Activated naive CD8-positive, alpha-beta T cell treated with anti-CD3 and anti-CD28 coated beads for 36 hours (primary cell): ENCODE data around the gene TBC1D22A. TPM values are rescaled to one million over a fixed set of nuclear protein-coding genes. Genes with fewer than 3 reads are reported as not detected.

Experiments used
- DNase-seq: peaks from one replicate; pipeline ENCODE4 v3.0.0; 2021
- H3K27ac Mint-ChIP-seq: one replicate; pipeline ENCODE4 v1.8.0; 2022; ENCODE audit warnings: mild to moderate bottlenecking, moderate library complexity, mixed read lengths
- H3K27me3 Mint-ChIP-seq: one replicate; pipeline ENCODE4 v1.8.0; 2022; ENCODE audit warnings: mild to moderate bottlenecking, mixed read lengths
- H3K36me3 Mint-ChIP-seq: one replicate; pipeline ENCODE4 v1.8.0; 2021; ENCODE audit warnings: mild to moderate bottlenecking, mixed read lengths
- H3K4me1 Mint-ChIP-seq: one replicate; pipeline ENCODE4 v1.8.0; 2021; ENCODE audit warnings: mixed read lengths
- H3K4me3 Mint-ChIP-seq: one replicate; pipeline ENCODE4 v1.8.0; 2022; ENCODE audit warnings: mild to moderate bottlenecking, moderate library complexity, mixed read lengths
- H3K9me3 Mint-ChIP-seq: one replicate; pipeline ENCODE4 v1.8.0; 2022; ENCODE audit warnings: mixed read lengths
- total RNA-seq, 2 experiments: library from RNA; stranded (reverse); gene quantifications; one replicate each; pipeline ENCODE4 v1.2.3, GENCODE V29; 2021

The TBC1D22A gene
- total RNA-seq, 2 experiments from 2014 or later = 42.1 to 42.4 TPM

DNA sequence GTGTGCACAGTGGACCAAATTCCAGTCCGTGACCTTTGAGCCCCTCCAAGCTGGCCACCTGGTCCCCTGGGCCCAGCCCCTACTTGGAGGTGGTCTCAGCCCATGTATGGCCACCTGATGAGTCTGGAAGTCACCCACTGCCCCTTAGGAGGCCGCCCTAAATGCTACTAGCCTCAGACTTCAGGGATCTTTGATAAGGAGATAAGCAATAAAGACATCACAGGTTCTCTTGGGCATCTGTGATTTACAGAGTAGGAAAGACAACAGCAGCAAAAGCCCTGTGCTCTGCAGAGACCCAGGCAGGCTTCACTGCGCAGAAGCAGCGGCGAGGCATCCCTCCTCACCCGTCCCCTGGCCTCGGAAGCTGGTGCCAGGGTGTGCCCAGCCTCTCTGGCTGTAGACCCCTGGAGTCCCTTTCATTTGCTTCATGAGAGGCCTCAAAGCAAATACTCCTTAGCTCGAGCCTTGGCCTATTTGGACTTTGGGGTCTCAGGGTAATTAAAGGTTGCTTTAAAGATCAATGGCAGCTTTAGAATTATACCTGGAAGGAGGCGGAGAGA lies 360.1 kb downstream of the TBC1D22A start:
- no peak for DNase-seq
- Mint-ChIP-seq H3K9me3 (no peaks in the 10 kb centered on the region), H3K4me3 (no peak overlapping the region), H3K4me1 (peaks cover 8% of the 10 kb centered on the region), H3K27me3 (no peaks in the 10 kb centered on the region), H3K36me3 (peaks cover 2% of the 10 kb centered on the region), H3K27ac (no peak overlapping the region)

DNA sequence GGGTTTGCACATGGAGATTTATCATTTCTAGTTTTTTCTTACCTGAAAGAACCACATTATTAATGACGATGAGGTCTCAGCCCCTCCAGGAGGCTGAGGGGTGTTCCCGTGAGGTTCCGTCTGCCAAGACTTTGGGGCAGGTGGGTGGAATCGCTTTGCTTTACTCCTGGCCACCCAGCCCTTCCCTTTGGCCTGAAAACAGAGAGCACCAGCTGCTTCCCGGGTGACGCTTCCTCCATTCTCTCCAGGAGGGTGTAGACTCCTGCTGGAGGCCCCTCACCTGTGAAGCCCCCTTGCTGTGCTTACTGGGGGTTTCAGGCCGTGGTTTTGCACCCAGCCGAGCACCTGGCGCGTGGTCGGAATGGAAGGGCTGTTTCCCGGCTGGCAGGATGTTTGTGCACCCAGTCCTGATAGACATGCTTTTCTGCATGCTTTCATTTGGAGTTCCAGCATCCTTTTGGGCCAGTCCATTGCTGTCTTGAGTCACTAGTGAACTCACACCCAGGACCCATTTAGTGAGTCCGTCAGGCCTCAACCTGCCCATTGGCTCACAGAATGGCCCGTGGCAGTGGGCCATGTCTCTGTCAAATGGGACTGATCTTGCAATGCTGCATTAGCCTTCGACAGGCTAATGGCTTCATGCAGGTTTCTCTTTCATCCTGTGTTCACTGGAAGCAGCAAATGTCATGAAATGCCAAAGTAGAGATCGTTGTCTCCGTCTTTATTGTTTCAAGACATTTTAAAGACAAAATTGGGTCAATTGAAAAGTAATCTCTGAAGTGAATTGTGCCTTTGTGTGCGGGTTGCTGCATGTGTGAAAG lies 360.8 kb downstream of the TBC1D22A start:
- H3K4me3 Mint-ChIP-seq = no peak overlapping the region
- no peak for DNase-seq
- H3K4me1 Mint-ChIP-seq = peaks cover 8% of the 10 kb centered on the region
- peaks cover 2% of the 10 kb centered on the region for H3K36me3 Mint-ChIP-seq
- H3K27ac Mint-ChIP-seq = peak overlapping the region; percentile 64
- no peaks in the 10 kb centered on the region for H3K9me3 Mint-ChIP-seq
- no peaks in the 10 kb centered on the region for H3K27me3 Mint-ChIP-seq

DNA sequence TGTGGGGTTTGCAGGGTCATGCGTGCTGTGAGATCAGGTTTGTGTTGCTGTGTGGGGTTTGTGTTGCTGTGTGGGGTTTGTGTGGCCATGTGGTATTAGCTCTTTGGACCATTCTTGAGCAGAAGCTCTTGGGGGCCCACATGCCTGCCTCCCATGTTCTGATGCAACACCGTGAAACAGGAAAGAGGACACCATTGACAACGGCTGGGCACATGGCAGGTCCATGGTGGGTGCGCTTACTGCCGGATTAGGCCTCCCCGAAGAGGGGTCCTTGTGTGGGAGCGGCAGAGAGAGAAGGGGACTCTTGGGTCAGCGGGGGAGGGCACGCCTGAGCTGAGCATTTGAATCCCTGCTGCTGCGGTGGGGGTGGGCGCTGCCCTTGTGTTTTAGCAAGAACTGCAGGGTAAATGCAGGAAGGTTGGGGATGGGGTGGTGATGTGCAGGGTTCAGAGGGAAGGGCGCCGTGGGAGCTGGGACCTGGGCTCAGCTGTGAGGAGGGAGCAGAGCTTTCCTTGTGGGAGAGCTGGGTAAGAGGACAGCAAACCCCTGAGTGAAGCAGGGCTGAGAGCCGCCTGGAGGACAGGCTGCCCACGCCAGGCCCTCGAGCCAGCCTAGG lies 361.5 kb downstream of the TBC1D22A start:
- Mint-ChIP-seq H3K27me3 (no peaks in the 10 kb centered on the region), H3K9me3 (no peaks in the 10 kb centered on the region), H3K4me1 (peaks cover 8% of the 10 kb centered on the region), H3K4me3 (no peak overlapping the region), H3K36me3 (peaks cover 2% of the 10 kb centered on the region), H3K27ac (peak overlapping the region; percentile 64)
- no peak for DNase-seq

DNA sequence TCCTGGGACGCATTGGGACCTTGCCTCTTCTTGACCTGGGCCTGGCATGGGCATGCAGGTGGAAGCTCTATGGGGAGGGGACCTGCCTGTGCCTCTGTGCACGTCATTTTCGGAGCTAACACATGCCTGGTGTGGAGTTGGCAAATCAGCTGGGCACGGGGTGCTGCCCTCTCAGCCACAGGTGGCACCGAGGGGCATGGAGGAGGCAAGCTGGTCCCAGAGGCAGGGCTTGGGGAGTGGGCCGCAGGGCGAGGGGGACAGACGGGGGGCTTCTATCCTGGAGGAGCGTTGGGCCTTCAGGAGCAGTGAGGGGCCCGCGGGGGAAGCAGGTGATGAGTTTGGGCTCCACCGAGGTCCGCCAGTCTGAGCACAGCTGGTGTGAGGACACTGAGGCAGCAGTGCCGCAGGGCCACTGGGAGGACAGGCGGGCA lies 362.0 kb downstream of the TBC1D22A start:
- Mint-ChIP-seq H3K9me3 (no peaks in the 10 kb centered on the region), H3K27me3 (no peaks in the 10 kb centered on the region), H3K27ac (no peak overlapping the region), H3K36me3 (peaks cover 2% of the 10 kb centered on the region), H3K4me1 (peaks cover 8% of the 10 kb centered on the region), H3K4me3 (no peak overlapping the region)
- DNase-seq = no peak

GRCh38 chr22:47124961-47125360 lies 362.5 kb downstream of the TBC1D22A start:
- Mint-ChIP-seq H3K27ac (no peak overlapping the region), H3K4me3 (no peak overlapping the region), H3K9me3 (no peaks in the 10 kb centered on the region), H3K4me1 (peaks cover 11% of the 10 kb centered on the region), H3K36me3 (peaks cover 2% of the 10 kb centered on the region), H3K27me3 (no peaks in the 10 kb centered on the region)
- DNase-seq = no peak

GRCh38 chr22:47125603-47126002 lies 363.2 kb downstream of the TBC1D22A start:
- no peak for DNase-seq
- peaks cover 11% of the 10 kb centered on the region for H3K4me1 Mint-ChIP-seq
- no peaks in the 10 kb centered on the region for H3K9me3 Mint-ChIP-seq
- H3K36me3 Mint-ChIP-seq = peaks cover 2% of the 10 kb centered on the region
- no peaks in the 10 kb centered on the region for H3K27me3 Mint-ChIP-seq
- no peak overlapping the region for H3K27ac Mint-ChIP-seq
- H3K4me3 Mint-ChIP-seq = no peak overlapping the region

DNA sequence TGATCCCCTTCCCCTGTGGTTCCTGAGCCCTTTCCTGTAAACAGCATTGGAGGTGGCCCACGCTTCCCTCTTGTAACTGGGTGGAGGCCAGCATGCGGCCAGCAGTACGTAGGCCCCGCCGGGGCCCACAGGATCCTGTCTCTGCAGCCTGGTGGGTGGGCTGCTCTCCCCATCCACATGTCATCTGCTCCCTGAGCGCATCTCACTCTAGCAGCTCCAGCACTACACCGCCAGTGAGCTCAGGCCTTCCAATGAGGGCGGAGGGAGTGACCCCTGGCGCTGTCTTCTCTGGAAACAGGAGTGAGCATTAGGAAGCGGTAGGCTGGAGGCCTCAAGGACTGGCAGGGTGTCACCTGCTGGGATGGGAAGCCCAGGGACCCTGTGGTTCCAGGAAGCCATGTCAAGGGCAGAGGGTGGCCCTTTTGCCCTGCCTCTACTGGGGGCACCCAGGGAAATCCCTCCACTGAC lies 363.9 kb downstream of the TBC1D22A start:
- H3K27me3 Mint-ChIP-seq = no peaks in the 10 kb centered on the region
- H3K9me3 Mint-ChIP-seq = no peaks in the 10 kb centered on the region
- H3K27ac Mint-ChIP-seq = no peak overlapping the region
- H3K36me3 Mint-ChIP-seq = peaks cover 2% of the 10 kb centered on the region
- no peak for DNase-seq
- H3K4me3 Mint-ChIP-seq = no peak overlapping the region
- H3K4me1 Mint-ChIP-seq = peaks cover 11% of the 10 kb centered on the region

DNA sequence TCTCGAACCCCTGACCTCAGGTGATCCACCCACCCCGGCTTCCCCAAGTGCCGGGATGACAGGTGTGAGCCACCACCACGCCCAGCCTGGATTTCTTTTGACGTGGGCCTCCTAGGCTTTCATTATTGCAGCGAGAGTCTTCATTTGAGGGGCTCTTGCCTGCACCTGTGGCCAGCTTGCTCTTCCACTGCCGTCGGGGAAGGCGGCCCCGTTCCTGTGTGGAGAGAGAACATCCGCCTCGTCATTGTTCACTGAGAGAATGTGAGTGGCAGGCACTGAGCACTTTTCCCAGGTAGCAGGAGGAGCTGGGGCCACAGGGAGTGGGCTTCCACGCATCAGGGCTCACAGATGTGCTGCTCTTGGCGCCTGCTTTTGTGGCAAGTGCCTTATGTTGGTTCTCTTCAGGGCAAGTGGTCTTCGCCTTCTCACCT lies 365.0 kb downstream of the TBC1D22A start:
- DNase-seq = no peak
- Mint-ChIP-seq H3K27me3 (no peaks in the 10 kb centered on the region), H3K4me3 (no peak overlapping the region), H3K9me3 (no peaks in the 10 kb centered on the region), H3K36me3 (peaks cover 2% of the 10 kb centered on the region), H3K4me1 (peaks cover 11% of the 10 kb centered on the region), H3K27ac (no peak overlapping the region)

DNA sequence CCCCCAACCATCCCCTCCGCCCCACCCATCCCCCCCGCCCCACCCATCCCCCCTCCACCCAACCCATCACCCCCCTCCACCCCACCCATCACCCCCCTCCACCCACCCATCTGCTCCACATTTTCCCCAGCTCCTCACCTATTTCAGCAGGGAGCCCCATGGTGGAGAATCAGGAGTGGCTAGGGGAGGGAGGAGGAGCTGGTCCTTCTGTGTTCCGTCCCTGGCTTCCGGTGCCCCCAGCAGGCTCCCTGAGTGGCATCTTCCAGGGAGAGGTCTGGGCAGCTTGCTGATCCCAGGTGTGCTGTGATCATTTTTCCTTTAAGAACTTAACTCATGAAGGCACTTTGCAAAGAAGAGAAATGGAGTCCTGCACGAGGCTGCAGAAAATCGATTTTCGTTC lies 365.8 kb downstream of the TBC1D22A start:
- no peak for DNase-seq
- Mint-ChIP-seq H3K27ac (no peak overlapping the region), H3K9me3 (no peaks in the 10 kb centered on the region), H3K4me1 (peaks cover 11% of the 10 kb centered on the region), H3K4me3 (no peak overlapping the region), H3K36me3 (peaks cover 2% of the 10 kb centered on the region), H3K27me3 (no peaks in the 10 kb centered on the region)

- H3K27me3 Mint-ChIP-seq = no peaks in the 10 kb centered on the region
- H3K4me1 Mint-ChIP-seq = peaks cover 7% of the 10 kb centered on the region
- no peak overlapping the region for H3K4me3 Mint-ChIP-seq
- H3K9me3 Mint-ChIP-seq = no peaks in the 10 kb centered on the region
- peak overlapping the region; percentile 31 for H3K27ac Mint-ChIP-seq
- H3K36me3 Mint-ChIP-seq = peaks cover under 1% of the 10 kb centered on the region
- DNase-seq = no peak
Observed at GRCh38 chr22:47128622-47129215, 366.3 kb downstream of the TBC1D22A start.

- no peak overlapping the region for H3K4me3 Mint-ChIP-seq
- peaks cover 6% of the 10 kb centered on the region for H3K4me1 Mint-ChIP-seq
- H3K9me3 Mint-ChIP-seq = no peaks in the 10 kb centered on the region
- H3K27me3 Mint-ChIP-seq = no peaks in the 10 kb centered on the region
- no peaks in the 10 kb centered on the region for H3K36me3 Mint-ChIP-seq
- no peak for DNase-seq
- H3K27ac Mint-ChIP-seq = peak overlapping the region; percentile 60
Observed at GRCh38 chr22:47129902-47130635, 367.6 kb downstream of the TBC1D22A start.

- Mint-ChIP-seq H3K27ac (no peak overlapping the region), H3K4me3 (no peak overlapping the region), H3K27me3 (no peaks in the 10 kb centered on the region), H3K9me3 (no peaks in the 10 kb centered on the region), H3K4me1 (peaks cover 3% of the 10 kb centered on the region), H3K36me3 (no peaks in the 10 kb centered on the region)
- DNase-seq = no peak
Observed at GRCh38 chr22:47130883-47131631, 368.6 kb downstream of the TBC1D22A start.

DNA sequence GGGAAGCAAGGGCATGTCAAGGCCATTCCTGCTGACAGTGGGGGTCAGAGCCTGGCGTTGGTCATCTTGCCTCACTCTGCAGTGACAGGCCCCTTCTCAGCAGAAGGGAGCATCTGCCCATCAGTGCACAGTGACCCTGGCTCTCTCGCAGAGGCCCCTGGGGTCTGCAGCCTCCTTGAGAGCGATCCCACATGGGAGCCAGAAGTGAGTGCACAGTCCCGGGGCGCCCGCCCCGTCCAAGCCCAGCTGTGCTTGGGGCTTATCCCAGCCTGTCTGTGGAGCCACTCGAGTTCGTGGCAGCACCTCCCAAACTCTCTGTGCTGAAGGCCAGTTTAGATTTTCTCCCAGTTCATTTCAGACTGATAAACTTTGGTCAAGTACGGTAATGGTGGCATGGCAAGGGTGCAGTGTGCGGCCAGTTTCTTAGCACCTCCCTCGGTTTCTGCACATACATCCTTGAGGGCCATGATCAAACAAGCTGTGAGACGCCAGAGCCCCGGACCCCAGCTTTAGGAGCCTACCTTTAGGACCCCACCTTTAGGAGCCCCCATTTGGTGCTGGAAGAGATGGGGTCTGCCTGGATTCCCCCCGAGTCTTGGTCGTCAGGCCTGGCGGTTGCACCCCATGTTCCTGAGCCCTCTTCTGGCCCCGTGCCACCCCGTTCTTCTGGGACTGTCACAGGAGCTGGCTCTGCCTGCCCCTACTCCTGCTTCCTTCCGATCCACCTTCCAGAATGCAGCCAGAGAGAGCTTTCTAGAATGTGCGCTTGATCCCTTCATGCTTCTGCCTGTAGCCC lies 369.4 kb downstream of the TBC1D22A start:
- Mint-ChIP-seq H3K27me3 (no peaks in the 10 kb centered on the region), H3K27ac (no peak overlapping the region), H3K9me3 (no peaks in the 10 kb centered on the region), H3K4me1 (peaks cover 3% of the 10 kb centered on the region), H3K4me3 (no peak overlapping the region), H3K36me3 (no peaks in the 10 kb centered on the region)
- DNase-seq = no peak
